SJSA1 (cell line): Measurements from ENCODE around the gene CCR2. TPM values are rescaled to one million over a fixed set of nuclear protein-coding genes. Genes with fewer than 3 reads are reported as not detected.

Experiments
- DNase-seq, 2 experiments: peaks; one replicate each; pipeline ENCODE4 v3.0.0-alpha.2; 2015 to 2020; ENCODE audit warnings: low spot score in 2 of 2, low read depth in 1 of 2
- H3K27ac ChIP-seq: fragments of 250-450 bp; sonication (Bioruptor Pico); 2 replicates; pipeline ENCODE4 v1.5.1; 2020; ENCODE audit warnings: mild to moderate bottlenecking, moderate library complexity
- H3K27me3 ChIP-seq: fragments of 250-450 bp; sonication (Bioruptor Pico); replicated peaks from 2 replicates; pipeline ENCODE4 v1.5.1; 2020; ENCODE audit warnings: mild to moderate bottlenecking, moderate library complexity
- H3K36me3 ChIP-seq: fragments of 250-450 bp; sonication (Bioruptor Pico); 2 replicates; pipeline ENCODE4 v1.5.1; 2020; ENCODE audit warnings: mild to moderate bottlenecking
- H3K4me1 ChIP-seq: fragments of 250-450 bp; sonication (Bioruptor Pico); replicated peaks from 2 replicates; pipeline ENCODE4 v1.6.1; 2021; ENCODE audit warnings: mild to moderate bottlenecking
- H3K4me3 ChIP-seq: fragments of 250-450 bp; sonication (Bioruptor Pico); 2 replicates; pipeline ENCODE4 v1.5.1; 2020; ENCODE audit warnings: mild to moderate bottlenecking
- H3K9me3 ChIP-seq: fragments of 250-450 bp; sonication (Bioruptor Pico); replicated peaks from 2 replicates; pipeline ENCODE4 v1.5.1; 2020; ENCODE audit warnings: mild to moderate bottlenecking
- total RNA-seq: library from RNA; depleted of rRNA; stranded (reverse); fragments of >200 nt; shearing (Covaris generic); gene quantifications from 2 replicates; pipeline ENCODE4 v1.2.3, GENCODE V29; 2014; rRNA removed

The CCR2 gene
- total RNA-seq, 1 experiment from 2014 or later, result not detected

- Histone ChIP-seq H3K4me1 (peaks cover 42% of the 10 kb centered on the region), H3K27me3 (no peaks in the 10 kb centered on the region), H3K4me3 (no peak overlapping the region), H3K9me3 (no peaks in the 10 kb centered on the region), H3K36me3 (no peaks in the 10 kb centered on the region), H3K27ac (no peak overlapping the region)
- DNase-seq, result no peak
These were observed 54.9 kb downstream of the CCR2 start for GRCh38 chr3:46408853-46409252.

GRCh38 chr3:46409739-46410489 lies 56.0 kb downstream of the CCR2 start:
- Histone ChIP-seq H3K4me3 (no peak overlapping the region), H3K27me3 (no peaks in the 10 kb centered on the region), H3K4me1 (peaks cover 40% of the 10 kb centered on the region), H3K27ac (no peak overlapping the region), H3K36me3 (no peaks in the 10 kb centered on the region), H3K9me3 (no peaks in the 10 kb centered on the region)
- DNase-seq, result no peak

Other genes starting within 250 kb of the CCR2 start
- 0.87 and 1.3 TPM in 2 replicates for gene CCR1, start 145.8 kb upstream of the CCR2 start, total RNA-seq
- 0.29 and 0.66 TPM in 2 replicates for gene CCR3, start 111.7 kb upstream of the CCR2 start, total RNA-seq
- gene CCR5, start 16.8 kb downstream of the CCR2 start, total RNA-seq, result not detected in 2 replicates
- 0.97 TPM in 1 of 2 replicates, not detected in the other for gene CCRL2, start 53.1 kb downstream of the CCR2 start, total RNA-seq
- 0.08 TPM in 1 of 2 replicates, not detected in the other for gene LTF, start 110.8 kb downstream of the CCR2 start, total RNA-seq
- not detected in 2 replicates for gene RTP3, start 143.9 kb downstream of the CCR2 start, total RNA-seq
- 0.61 and 2.8 TPM in 2 replicates for gene LRRC2, start 212.2 kb downstream of the CCR2 start, total RNA-seq